SK-N-SH treated with all-trans-retinoic acid at 6 μM for 48 hours (cell line): Measurements from ENCODE around the gene KL.

Experiments
- ARNTL ChIP-seq: fragments of 450-650 bp; formaldehyde crosslinking; IDR thresholded peaks from 2 replicates; pipeline ENCODE4 v1.5.0; 2020; ENCODE audit warnings: low read depth, mild to moderate bottlenecking, moderate library complexity, borderline replicate concordance
- BACH2 ChIP-seq: fragments of 250-450 bp; sonication (Bioruptor Pico); IDR thresholded peaks from 2 replicates; pipeline ENCODE4 v1.9.0; 2021; ENCODE audit warnings: mild to moderate bottlenecking, borderline replicate concordance
- CREB5 ChIP-seq: fragments of 250-450 bp; sonication (Bioruptor Pico); IDR thresholded peaks from 2 replicates; pipeline ENCODE4 v1.5.1; 2020; ENCODE audit warnings: low read depth, mild to moderate bottlenecking, moderate library complexity
- CSDC2 ChIP-seq: fragments of 250-450 bp; sonication (Bioruptor Pico); IDR thresholded peaks from 2 replicates; pipeline ENCODE4 v1.5.0; 2020; ENCODE audit warnings: mild to moderate bottlenecking, moderate library complexity
- GLIS3 ChIP-seq: fragments of 250-450 bp; sonication (Bioruptor Pico); IDR thresholded peaks from 2 replicates; pipeline ENCODE4 v1.5.0; 2020; ENCODE audit warnings: mild to moderate bottlenecking, moderate library complexity
- PPARA ChIP-seq: fragments of 250-450 bp; sonication (Bioruptor Pico); IDR thresholded peaks from 2 replicates; pipeline ENCODE4 v1.5.0; 2020; ENCODE audit warnings: mild to moderate bottlenecking, borderline replicate concordance
- RARB ChIP-seq: fragments of 250-450 bp; sonication (Bioruptor Pico); IDR thresholded peaks from 2 replicates; pipeline ENCODE4 v1.8.0; 2021; ENCODE audit warnings: mild to moderate bottlenecking, moderate library complexity
- TCF4 ChIP-seq: fragments of 250-450 bp; sonication (Bioruptor Pico); IDR thresholded peaks from 2 replicates; pipeline ENCODE4 v1.8.0; 2021; ENCODE audit warnings: mild to moderate bottlenecking, moderate library complexity, borderline replicate concordance
- ZFP3 ChIP-seq: fragments of 250-450 bp; sonication (Bioruptor Pico); IDR thresholded peaks from 2 replicates; pipeline ENCODE4 v1.5.0; 2020; ENCODE audit warnings: mild to moderate bottlenecking, moderate library complexity
- ZNF565 ChIP-seq: fragments of 450-650 bp; formaldehyde crosslinking; conservative IDR thresholded peaks from 2 replicates; pipeline ENCODE4 v1.5.0; 2020; ENCODE audit warnings: low read depth, mild to moderate bottlenecking, moderate library complexity
- ZNF70 ChIP-seq: fragments of 450-650 bp; formaldehyde crosslinking; IDR thresholded peaks from 2 replicates; pipeline ENCODE4 v1.5.0; 2020; ENCODE audit warnings: mild to moderate bottlenecking, moderate library complexity
- ZNF8 ChIP-seq: fragments of 450-650 bp; formaldehyde crosslinking; IDR thresholded peaks from 2 replicates; pipeline ENCODE4 v1.5.0; 2020; ENCODE audit warnings: mild to moderate bottlenecking, moderate library complexity

GRCh38 chr13:33087790-33088189, 71.6 kb downstream of the KL start:
- no peak for TF ChIP-seq TCF4
- no peak for TF ChIP-seq ZNF565
- no peak for TF ChIP-seq ZNF70
- no peak for TF ChIP-seq ZFP3 (CRISPR knock-in tag)
- TF ChIP-seq ARNTL (CRISPR knock-in tag): no peak
- no peak for TF ChIP-seq GLIS3 (CRISPR knock-in tag)
- no peak for TF ChIP-seq BACH2 (CRISPR knock-in tag)
- TF ChIP-seq CSDC2 (CRISPR knock-in tag): no peak
- TF ChIP-seq CREB5 (CRISPR knock-in tag): no peak
- no peak for TF ChIP-seq RARB (CRISPR knock-in tag)
- TF ChIP-seq ZNF8 (CRISPR knock-in tag): no peak
- no peak for TF ChIP-seq PPARA (CRISPR knock-in tag)
